ENCODE results near the gene PLXNB1.

PLXNB1 gene

DNA sequence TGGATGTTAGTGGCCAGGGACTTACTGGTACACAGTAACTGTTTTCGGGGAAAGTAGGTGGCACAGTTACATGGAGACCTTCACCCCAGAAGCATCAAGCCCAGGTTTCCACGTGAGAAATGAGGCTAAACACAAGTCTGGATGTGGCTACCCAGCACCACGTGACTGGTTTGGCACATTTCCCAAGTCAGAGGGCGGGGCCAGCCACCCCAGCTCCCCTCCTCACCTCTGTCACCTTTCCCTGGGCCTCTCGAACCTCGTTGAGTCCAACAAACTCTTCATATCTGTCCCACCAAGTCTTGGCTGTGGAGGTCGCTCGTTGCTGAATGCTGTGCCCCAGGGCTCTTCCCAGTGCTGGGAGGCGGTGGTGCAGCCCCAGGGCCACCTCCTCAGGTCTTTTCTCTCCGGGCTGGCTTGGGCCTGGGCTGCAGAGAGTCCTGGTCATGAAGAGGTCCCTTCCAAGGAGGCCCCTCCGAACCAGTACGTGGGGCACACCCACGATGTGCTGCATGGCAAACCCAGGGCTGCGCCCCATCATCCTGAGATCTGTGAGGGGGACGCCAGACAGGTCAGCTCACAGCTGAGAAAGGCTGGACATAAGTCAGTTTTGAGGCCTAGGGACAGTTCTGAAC is 4.8 kb upstream of the PLXNB1 start:
- DNase-seq (ENCODE audit: low spot score): no peak

GRCh38 chr3:48433472-48434118 is 3.7 kb upstream of the PLXNB1 start:
- no peak for DNase-seq (ENCODE audit: low spot score)

DNA sequence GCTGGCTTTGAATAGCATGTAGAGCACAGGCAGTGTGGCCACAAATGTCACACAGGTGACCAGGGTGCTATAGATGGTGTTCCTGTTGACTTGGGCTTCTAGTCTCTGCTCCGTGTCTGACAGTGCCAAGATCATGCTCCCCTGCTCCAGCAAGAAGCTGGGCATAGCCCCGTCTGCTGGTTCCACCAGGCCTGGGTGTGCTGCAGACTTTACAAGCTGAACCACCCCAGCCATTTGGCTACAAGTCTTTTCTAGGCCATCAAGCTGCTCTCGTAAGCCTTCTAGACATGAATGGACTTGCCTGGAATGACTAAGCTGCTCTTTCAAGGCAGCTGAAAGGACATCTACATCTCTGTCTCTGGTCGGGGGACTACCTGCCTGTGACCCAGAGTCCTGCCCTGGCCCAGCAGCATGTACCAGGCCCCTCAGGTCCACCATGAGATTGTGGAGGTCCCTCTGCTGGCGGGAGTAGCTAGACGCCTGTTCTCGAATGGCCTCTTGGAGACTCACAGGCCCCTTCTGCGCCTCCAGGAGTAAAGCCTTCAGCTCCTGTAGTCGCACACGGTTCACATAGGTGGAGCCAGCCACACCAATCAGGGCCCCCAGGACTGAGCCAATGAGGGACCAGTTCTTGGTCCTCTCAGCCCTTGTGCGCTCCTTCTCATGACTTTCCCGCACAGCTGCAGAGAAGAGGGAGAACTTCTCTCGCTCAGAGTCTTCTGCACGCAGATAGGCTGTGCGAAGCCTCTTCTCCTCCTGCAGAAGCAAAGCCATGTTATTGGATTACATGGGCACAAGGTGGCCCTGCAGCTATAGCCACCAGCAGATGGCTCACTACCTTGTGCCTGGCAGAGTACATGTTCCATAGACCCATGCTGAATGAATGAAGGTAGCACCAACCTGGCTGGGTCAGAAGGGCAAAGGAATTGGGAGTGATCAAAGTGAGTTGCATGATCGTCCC is 2.8 kb upstream of the PLXNB1 start:
- no peak for DNase-seq (ENCODE audit: low spot score)

DNA sequence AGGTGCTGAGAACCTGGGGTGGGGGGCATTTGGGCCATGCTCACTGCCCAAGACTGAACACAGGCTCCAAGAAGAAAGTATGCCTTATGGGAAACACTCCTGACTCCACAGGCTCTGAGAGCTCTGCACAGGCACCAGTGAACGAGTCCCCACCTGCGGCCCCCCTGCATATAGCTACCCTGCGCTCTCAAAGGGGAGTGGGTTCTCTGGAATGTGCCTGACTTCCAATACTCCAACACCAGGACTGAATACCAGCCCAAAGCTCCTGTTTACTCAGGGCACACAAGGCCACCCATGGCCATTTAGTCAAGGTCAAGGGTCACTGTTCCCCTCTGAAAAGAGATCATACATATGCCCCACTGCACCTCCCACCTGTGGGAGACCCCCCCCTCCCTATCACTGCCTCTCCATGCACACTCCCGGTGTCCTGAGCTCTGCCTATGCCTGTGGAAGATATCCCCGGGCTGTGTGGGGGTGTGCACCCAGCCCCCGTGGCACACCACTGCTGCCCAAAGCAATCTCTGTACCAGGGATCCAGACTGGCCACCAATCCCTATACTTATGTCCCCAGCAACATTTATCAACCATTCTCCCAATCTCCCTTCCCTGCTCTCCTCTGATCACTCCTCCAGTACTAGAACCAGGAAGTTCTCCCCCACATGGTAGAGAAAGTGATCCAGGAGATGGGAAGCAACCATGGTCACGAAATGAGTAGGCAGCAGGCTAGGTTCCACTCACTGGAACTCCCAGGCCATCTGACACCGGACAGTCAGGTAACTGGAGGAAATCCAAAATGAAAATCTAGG is 1.5 kb upstream of the PLXNB1 start:
- DNase-seq (ENCODE audit: low spot score): no peak

DNA sequence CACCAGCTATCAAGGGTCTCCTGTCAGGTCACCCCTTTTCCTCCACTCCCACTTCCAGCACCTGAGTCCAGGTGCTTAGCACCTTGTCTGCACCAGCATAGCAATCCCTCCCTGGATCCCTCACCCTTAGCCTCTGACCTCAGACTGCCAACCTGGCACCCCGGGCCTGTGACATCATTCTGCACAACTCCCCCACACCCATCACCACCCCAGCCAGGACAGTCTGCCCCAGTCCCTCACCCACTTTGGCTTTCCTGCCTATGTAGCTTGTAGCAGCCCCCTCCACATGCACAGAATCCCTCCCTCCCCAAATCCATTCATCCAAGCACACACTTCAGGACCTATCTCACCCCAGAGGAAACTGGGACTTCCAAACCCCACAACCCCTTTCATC is 819 bp upstream of the PLXNB1 start:
- DNase-seq (ENCODE audit: low spot score): no peak

- peak; percentile 75 for DNase-seq (ENCODE audit: low spot score)
Observed at GRCh38 chr3:48429317-48429959, 448 bp downstream of the PLXNB1 start.

- DNase-seq (ENCODE audit: low spot score): peak; percentile 80
Observed at GRCh38 chr3:48428572-48429316, 1.1 kb downstream of the PLXNB1 start.

GRCh38 chr3:48428088-48428571 is 1.8 kb downstream of the PLXNB1 start:
- DNase-seq (ENCODE audit: low spot score): no peak

DNA sequence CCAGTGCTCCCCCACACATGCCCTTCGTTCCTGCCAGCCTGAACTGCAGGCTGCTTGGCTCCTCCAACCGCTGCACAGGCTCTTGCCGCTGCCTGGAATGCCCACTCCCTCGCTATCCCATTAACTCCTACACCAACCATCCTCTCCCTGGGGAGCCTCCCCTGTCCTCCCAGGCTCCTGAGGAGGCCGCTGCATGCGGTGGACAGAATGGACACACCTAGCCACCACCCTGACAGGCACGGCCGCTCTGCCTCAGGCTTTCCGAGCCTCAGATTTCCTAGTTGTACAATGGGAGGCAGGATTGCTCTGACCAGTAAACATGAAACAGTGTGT is 2.3 kb downstream of the PLXNB1 start:
- no peak for DNase-seq (ENCODE audit: low spot score)

DNA sequence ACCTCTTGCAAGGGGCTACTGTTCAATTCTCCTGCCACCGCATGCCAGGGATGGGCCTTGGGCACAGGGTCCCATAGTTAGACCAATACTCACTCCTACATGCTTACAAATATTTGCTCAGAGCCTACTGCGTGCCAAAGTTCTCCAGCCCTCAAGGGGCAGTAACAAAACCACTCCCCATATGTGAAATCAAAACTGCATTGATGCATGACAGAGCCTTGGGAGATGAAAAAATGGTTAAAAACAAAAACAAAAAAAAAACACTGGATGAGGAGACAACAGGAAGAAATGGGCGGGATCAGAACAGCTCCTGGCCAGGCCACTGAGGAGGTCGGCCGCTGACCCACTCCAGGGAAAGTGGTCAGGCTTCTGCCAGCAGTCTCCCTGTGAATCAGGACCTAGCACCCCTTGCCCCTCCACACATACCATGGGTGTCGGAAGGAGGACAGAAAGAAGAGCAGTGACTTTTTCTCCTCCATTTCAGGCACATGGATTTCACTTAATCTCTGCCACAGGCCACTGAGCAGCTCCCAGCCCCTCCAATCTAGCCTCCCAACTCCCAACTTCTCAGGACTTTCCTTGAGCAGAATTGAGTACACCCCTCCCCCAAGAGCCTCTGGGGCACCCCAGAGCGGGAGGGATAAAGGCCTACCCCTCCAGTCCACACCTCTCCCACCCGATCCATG is 2.8 kb downstream of the PLXNB1 start:
- DNase-seq (ENCODE audit: low spot score): no peak

DNA sequence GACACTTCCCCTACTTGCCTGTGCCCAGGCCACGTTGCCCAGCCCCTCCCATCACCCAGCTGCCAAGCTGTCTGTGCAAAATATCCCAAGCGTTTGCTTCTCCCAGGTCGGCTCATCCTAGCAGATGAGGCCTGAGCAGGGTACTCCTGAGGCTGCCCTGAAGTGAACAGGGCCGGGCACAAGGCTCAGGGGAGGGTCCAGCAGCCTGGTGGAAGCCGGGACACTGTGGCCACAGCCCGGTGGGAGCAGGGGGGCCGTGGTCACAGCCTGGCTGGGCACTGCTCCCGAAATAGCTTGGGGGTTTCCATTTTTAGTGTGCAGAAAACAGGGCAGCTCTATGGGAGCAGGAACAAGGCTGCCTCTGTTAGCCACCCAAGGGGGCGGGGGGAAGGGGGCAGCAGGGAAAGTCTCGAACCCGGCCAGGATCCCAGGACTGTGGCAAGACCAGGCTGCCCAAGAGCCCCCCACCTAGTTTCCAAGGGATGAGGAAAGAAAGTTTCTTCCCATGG is 3.4 kb downstream of the PLXNB1 start:
- DNase-seq (ENCODE audit: low spot score): no peak

DNA sequence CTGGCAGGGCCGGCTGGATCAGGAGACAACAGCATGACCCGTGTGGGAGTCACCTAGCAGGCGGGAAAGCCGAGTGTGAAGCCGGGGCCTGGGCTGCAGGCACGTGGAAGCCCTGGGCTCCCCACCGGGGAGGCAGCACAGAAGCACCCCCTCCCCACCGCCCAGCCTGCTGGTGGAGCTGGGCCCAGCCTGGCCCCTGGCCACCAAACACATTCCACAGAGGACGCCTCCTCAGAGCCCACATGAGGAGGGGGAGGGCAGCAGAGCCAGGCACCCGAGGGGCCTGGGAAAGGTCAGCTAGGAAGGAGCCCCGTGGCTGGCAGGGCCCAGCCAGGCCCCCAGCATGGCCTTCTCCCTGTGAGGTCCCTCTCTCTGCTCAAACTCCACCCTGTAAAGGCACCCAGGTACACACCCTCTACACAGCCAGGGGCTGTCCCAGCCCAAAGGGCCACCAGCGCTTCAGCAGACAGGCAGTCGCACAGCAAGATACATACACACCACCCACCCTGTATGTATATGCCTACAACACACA is 4.5 kb downstream of the PLXNB1 start:
- DNase-seq (ENCODE audit: low spot score): no peak

GRCh38 chr3:48423883-48424695 is 5.8 kb downstream of the PLXNB1 start:
- no peak for DNase-seq (ENCODE audit: low spot score)

DNA sequence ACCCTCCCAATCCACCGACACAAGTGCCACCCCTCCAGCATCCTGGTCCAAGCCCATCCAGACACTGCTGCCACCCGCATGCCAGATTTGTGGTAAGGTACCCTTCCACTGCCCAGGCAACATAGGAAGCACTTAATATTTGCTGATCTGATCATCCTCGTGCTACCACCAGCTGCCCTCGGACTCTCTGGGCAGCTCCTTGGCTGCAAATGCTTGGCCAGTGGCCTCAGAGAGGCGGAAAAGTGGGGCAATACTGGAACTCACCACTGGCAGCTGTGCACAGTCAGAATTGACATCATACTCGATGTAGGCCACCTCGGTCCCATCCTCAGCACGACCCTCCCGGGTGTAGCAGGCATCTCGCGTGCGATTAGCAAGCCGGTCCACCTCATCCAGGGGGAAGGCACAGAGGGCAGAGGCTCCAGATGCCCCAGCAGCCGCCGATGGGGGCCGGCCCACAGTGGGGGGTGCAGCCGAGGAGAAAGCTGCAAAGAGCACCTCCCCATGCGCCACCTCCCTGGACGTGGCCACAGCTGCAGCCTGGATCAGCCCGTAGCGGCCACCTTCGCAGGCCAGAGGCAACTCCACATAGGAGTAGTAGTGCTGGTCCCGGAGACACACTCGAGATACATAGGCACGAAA is 6.5 kb downstream of the PLXNB1 start:
- no peak for DNase-seq (ENCODE audit: low spot score)

DNA sequence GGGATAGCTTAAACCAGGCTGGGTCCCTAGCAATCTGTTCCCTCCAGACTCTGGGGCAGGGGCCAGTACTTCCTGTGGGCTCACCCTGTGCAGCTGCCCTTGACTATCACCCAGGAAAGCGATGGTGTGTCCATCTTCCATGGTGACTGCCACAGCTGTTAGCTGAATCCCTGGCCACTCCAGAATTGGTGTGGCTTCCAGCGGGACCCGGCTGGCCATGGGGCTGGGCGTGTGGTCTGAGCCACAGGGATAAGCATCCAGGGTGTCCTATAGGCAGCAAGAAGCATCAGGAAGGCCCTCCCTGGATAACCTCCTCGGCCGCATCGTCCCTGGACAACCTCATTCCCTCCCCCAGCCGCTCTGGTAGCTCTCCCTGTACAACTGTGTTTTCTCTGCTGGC is 7.2 kb downstream of the PLXNB1 start:
- no peak for DNase-seq (ENCODE audit: low spot score)

GRCh38 chr3:48422272-48422671 is 7.6 kb downstream of the PLXNB1 start:
- no peak for DNase-seq (ENCODE audit: low spot score)

DNA sequence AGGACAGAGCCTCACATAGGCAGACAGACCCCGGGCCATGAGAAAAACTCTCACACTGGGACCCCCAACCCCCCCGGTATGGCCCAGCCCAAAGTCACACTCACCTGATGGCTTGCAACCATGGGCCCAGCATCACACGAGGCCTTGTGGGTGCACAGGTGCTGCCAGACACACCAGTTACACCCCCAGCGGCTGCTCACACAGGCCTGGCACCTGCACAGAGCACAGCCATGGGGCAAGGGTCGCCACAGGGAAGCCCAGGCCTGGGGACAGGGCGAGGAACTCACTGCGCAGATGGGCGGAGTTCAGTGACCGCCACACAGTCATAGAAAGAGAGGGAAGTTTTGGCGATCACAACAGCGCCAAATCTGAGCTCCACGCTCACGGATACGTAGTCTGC is 9.3 kb downstream of the PLXNB1 start:
- no peak for DNase-seq (ENCODE audit: low spot score)

GRCh38 chr3:48419597-48419996 is 10.3 kb downstream of the PLXNB1 start:
- DNase-seq (ENCODE audit: low spot score): no peak

All from left forelimb (tissue), 1 donor.